Measurements from ENCODE around the gene USP12.
"Not testable (repeated sequence)": the region's sequence is repeated elsewhere in the genome, so short reads cannot be mapped to it uniquely, and the experiment has no call there.

Gene USP12

DNA sequence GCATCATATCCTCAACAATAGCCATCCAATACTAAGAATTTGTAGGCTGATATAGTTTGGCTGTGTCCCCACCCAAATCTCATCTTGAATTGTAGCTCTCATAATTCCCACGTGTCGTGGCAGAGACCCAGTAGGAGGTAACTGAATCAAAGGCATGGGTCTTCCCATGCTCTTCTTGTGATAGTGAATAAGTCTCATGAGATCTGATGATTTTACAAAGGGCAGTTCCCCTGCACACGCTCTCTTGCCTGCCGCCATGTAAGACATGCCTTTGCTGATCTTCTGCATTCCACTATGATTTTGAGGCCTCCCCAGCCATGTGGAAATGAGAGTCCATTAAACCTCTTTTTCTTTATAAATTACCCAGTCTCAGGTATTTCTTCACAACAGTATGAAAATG is 48.2 kb downstream of the USP12 start:
- DNase-seq (ENCODE audit: low read depth in 2 of 2) = not testable (repeated sequence)

DNA sequence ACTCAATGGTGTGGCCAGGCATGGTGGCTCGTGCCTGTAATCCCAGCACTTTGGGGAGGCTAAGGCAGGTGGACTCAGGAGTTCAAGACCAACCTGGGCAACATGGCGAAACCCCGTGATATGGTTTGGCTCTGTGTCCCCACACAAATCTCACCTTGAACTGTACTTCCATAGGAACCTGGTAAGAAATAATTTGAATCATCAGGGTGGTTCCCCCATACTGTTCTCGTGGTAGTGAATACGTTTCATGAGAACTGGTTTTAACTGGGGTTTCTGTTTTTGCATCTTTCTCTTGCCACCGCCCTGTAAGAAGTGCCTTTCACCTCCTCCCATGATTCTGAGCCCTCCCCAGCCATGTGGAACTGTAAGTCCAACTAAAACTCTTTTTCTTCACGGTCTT is 49.6 kb downstream of the USP12 start:
- DNase-seq (ENCODE audit: low read depth in 2 of 2) = no peak

DNA sequence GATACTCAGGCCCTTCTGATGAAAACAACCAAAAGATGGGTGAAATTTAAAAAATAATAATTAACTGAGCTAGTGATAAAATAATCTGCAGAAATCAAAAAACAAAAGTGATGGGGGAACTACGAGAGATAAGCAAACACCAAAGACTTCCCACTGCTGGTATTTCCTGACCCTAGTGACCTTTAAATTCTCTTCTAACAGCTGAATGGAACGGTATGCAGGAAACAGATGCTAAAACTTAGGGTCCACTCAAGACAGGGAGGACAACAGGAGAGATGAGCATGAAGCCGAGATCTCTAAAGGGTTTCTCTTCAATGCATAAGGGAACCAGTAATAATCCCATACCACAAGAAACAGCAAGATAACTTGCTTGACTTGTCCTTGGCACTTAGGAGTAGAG is 50.8 kb downstream of the USP12 start:
- DNase-seq (ENCODE audit: low read depth in 2 of 2) = no peak

DNA sequence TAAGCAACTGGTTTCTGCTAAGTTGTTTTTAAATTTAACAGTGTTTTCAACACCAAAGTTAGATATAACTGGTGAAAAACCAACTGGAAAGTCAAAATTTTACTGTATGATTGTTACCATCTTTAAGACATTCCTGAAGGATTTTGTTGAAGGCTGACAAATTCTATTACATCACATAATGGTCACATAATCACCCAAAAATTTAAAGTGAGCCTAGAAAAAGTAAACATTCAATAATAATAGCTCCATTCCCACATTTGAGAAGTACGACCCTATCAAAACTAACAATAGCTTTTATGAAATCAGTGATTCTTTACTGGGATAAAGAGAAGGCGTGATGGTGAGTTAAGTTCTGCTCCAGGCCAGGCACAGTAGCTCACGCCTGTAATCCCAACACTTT is 51.6 kb downstream of the USP12 start:
- DNase-seq (ENCODE audit: low read depth in 2 of 2) = no peak

DNA sequence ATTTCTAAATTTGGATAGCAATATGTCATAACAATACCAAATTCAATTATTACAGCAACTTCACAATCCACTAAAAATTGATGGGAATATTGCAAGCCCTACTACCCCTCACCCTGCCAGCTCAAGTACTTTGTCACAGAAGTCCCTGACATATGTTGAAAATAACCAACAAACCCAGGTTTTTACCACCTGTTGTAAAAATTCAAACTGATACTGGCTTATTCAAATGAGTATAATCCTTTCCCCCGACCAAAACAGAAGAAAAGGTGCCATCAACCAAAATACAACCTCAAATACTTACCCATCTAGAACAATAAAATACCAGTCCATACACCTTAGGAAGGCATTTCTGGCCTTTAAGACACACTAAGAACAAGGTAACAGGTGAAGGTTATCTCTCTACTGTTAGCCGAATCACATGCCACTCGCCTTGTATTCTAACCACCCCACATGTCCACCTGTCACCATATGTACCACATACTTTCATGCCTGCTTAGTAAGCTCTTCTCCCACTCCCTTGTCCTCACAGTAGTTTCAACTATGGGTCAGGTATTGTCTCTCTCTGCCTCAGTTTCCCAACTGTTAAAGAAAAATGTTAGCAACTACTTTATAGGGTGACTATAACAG is 53.1 kb downstream of the USP12 start:
- no peak for DNase-seq (ENCODE audit: low read depth in 2 of 2)

DNA sequence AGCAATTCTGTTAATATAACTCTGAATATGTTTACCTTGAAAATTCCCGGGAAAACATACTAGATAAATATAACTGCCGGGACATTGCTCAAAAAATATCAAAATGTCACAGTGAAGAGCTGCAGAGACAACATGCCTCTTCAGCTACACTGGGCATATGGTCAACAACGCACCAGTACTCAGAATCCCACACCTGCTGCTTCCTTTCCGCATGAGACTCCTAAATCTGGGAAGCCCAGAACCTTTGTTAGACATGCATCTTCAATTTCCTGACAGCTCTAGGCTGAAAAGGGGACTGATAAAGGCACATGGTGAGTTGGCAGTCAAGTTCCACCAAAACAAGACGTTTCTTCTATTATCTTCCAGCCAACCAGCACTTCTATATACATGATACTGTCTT is 53.7 kb downstream of the USP12 start:
- no peak for DNase-seq (ENCODE audit: low read depth in 2 of 2)

DNA sequence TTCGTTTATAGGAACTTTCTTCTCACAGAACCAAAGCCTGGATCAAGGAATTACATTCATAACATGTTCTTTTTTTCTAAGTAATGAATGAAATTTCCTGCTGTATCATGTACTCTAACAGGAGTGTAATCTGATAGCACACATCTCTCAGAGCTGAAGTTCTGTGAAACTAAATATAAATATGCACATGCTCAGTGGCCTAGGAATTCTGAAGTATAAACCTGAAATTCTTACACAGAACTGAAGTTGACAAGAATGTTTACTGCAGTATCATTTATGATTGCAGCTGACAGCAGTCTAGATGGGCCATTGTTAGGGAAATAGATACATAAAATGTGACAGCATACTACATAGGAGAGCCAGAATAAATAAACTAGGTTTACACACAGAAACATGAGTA is 54.5 kb downstream of the USP12 start:
- no peak for DNase-seq (ENCODE audit: low read depth in 2 of 2)

DNA sequence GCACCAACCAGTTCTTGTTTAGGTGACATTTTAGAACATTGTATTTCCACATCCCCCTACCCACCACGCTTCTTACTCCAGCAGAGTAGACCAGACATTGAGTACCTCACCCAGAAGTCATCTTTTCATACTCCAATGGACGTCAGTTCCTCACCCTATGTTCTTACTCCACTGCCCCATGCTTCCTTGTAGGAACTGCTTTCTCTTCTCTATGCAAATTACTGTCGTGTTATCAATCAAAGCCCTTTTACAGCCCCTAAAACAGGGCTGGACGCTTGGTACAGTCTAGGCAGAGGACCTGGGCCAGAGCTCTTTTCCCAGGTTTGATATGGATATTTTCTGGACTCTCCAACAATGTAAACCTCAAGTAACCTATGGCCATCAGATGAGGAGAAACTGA is 58.2 kb downstream of the USP12 start:
- no peak for DNase-seq (ENCODE audit: low read depth in 2 of 2)

DNA sequence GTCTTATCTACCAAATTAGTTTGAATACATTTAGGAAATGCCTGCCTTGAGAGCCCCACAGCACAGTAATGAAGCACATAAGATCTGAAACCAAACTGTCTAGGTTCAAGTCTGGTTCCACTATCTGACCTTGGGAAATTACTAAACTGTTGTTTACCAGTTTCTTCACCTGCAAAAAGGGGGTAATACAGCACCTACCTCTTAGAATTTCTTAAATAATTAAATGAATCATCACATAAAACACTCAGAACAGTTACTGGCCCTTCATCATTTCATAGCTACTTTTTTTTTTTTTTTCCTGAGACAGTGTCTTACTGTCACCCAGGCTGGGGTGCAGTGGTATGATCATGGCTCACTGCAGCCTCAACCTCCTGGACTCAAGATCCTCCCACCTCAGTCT is 59.6 kb downstream of the USP12 start:
- no peak for DNase-seq (ENCODE audit: low read depth in 2 of 2)

DNA sequence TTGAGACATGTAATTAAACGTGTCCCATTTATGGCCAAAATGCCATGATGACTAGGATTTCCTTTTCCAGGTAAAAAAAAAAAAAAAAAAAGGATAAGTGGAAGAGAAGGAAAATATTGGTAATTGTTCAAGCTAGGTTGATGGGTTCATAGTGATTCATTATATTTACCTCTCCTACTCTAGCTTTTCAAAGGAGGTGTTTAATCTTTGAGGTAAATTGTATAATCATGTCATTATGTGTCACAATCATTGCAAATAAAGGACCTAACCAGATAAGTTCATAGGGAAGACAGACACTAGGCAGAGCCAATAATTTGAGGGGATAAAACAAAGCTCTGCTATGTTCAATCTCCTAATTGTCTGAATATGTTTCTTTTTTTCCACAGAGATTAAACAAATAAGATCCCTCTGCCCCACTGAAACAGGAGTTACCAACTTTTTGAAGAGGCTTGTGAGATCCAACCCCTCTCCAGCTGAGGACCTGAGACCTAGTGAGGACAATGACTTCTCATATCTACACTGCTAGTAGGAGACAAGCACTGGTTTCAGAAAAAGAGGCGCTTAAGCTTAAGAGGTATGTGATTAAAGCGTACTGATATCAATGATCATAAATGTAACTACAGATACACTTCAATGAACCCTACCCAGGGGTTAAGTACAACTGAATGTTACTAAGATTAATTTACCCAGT is 61.4 kb downstream of the USP12 start:
- no peak for DNase-seq (ENCODE audit: low read depth in 2 of 2)

DNA sequence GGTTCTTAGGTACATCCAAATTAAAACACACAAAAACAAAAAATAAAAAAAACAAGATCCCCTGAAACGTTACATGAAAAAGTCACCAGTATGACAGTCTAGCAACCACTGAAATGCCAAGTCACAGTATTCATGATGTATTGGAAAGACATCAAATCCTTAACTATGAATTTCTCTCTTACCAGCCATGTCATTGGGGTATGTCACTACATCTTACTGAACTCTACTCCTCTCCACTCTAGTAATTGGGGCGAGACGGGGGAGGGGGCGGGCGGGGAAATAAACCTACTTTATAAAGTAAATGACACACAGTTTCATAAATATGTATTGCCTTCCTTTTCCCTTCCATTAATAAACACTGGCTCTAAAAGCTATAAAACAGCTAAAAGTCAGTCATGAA is 65.5 kb downstream of the USP12 start:
- no peak for DNase-seq (ENCODE audit: low read depth in 2 of 2)

DNA sequence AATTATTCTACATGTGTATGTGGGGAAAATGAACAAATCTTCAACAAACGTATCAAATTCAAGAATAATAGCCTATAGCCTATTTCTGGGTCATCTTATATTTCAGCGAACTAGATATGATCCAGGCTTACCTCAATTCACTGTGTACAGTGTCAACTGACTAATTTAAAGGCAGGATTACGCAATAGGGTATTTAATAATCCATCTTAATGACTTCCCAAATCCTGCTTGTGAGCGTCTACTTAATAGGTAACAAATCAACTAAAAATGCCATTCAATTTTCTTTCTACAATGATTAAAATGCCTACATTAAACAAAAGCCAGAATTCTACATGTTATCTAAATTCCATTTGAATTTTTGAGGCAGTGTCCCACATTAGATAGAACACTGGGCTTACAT is 67.0 kb downstream of the USP12 start:
- DNase-seq (ENCODE audit: low read depth in 2 of 2) = no peak

DNA sequence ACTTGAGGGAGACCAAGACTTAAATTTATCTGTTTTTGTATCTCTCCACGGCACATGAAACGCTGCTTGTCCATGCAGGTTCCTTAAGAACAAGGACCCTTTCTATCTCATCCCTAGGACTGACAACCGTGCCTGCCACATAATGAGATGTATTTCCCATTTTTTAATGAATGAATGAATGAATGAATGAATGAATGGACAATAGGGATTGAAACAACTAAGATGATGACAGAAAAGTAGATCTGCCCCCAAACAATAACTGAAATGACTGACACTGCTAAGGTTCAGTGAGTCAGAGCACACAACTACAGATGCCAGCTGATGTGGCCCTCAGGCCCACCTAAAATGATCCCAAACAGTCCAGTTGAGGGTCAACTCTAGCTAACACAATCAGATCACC is 69.8 kb downstream of the USP12 start:
- DNase-seq (ENCODE audit: low read depth in 2 of 2) = no peak

DNA sequence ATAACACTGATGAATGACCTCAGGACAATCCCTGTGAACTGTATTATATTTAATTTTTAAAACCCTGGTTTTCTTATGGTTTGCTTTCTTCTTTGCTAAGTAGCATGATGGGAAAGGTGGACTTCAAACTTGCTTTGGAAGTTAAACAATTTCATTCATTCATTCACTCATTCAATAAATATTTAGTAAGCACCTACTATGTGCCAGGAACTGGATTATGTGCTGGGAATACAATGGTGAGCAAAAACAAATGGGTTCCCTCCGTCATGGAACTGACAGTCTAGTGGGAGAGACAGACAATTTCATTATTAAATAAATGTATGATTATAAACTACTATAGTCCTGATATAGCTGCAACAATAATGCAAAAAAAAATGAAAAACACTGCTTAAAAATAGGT is 70.3 kb downstream of the USP12 start:
- DNase-seq (ENCODE audit: low read depth in 2 of 2) = no peak

DNA sequence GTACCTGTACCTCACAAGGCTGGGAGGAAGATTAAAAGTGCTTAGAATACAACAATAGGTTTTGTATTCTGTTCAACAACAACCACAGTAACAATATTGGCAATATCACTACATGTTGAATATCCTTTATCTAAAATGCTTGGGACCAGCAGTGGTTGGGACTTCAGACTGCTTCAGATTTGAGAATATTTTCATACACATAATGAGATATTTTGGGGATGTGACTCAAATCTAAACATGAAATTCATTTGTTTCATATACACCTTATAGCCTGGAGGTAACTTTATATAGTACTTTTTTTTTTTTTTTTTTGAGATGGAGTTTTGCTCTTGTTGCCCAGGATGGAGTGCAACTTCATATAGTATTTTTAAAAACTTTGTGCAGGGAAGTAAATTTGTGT is 73.9 kb downstream of the USP12 start:
- DNase-seq (ENCODE audit: low read depth in 2 of 2) = no peak

DNA sequence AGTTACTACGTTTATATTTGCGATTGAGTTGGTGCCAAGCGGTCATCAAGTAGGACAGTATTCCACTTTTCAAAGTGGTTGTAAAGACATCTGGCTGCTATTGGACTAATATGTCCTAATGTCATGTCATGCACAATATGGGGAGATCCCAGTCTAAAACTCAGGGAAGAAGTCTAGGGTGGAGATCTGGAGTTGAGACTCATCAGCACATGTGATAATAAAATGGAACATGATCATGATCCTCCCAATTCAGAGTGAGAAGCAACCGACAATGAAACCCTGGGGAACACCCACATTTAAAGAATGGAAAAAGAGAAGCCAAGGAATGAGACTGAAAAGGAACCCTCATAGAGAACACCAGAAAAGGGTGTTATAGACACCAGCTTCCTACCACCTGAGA is 80.2 kb downstream of the USP12 start:
- no peak for DNase-seq (ENCODE audit: low read depth in 2 of 2)

DNA sequence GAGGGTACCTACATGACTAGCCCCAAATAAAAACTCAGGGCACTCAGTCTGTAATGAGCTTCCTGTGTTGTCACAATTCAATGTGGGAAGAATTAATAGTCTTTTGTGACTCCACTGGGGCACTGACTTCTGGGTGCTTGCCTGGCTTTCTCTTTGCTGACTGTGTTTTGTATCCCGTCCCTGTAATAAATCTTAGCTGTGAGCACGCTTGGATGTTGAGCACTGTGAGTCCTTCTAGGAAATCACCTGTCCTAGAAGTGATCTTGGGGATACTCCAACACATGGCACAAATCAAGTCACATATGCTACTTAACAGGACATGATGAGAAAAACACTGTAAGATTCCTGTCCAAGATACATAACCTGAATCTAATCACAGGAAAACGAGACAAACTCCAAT is 83.0 kb downstream of the USP12 start:
- DNase-seq (ENCODE audit: low read depth in 2 of 2) = no peak

DNA sequence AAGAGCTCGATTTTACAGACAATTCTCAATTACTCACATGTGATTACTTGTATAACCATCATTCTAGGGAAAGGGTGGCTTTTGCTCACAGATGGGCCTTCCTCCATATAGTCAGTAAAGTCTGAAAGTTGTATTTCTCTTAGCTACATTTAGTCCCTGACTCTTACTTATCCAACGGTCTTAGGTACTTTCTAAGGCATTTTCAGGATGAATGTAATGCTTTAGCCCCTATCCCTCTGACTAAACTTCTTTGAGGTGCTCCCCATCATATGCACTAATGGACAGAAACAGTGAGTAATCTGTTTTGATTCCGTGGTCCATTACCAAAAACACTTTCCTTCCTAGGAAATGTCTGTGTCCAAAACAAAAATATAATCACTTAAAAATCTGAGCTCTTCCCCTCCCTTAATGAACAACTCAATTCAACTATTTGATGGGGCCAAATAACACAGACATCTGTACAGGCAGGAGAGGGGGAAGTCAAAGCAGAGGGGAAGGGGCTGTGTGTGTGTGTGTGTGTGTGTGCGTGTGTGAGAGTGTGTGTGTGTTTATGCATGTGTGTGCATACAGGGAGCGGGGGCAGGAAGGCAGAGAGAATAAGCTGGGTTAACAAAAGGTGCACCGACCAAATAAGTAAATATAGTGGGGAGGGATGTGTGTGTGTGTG is 84.9 kb downstream of the USP12 start:
- no peak for DNase-seq (ENCODE audit: low read depth in 2 of 2)

DNA sequence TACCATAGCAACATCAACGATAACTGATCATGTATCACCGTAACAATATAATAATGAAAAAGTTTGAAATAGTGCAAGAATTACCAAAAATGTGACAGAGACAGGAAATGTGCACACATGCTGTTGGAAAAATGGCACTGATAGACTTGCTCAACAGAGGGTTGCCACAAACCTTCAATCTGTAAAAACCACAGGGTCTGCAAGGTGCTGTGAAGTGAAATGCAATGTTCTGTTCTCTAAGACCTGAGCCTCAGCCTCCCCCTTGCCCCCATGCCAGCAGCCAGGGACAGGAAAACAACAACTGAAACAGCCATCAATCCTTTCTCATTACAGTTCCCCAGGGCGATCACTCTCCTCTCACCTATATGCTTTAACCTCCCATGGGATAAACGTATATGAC is 88.4 kb downstream of the USP12 start:
- DNase-seq (ENCODE audit: low read depth in 2 of 2) = no peak

DNA sequence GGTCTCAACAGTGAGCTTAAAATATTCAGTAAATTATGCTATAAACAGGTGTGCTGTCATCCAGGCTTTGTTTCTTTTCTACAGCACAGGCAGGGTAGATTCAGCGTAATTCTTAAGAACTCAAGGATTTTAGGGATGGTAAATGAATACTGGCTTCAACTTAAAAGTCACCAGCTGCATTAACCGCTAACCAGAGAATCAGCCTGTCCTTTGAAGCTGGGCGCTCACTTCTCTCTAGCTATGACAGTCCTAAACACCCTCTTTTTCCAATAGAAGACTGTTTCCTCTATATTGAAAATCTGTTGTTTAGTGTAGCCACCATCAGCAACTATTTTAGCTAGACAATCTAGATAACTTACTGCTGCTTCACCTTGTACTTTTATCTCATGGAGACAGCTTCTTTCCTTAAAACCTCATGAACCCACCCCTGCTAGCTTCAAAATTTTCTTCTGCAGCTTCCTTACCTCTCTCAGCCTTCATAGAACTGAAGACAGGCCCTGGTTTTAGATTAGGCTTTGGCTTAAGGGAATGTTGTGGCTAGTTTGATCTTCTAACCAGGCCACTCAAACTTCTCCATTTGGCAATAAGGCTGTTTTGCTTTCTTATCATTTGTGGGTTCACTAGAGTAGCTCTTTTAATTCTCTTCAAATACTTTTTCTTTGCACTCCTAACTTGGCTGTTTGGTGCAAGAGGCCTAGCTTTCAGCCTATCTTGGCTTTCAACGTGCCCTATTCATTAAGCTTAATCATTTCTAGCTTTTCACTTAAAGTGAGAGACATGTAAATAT is 89.5 kb downstream of the USP12 start:
- DNase-seq (ENCODE audit: low read depth in 2 of 2) = no peak

DNA sequence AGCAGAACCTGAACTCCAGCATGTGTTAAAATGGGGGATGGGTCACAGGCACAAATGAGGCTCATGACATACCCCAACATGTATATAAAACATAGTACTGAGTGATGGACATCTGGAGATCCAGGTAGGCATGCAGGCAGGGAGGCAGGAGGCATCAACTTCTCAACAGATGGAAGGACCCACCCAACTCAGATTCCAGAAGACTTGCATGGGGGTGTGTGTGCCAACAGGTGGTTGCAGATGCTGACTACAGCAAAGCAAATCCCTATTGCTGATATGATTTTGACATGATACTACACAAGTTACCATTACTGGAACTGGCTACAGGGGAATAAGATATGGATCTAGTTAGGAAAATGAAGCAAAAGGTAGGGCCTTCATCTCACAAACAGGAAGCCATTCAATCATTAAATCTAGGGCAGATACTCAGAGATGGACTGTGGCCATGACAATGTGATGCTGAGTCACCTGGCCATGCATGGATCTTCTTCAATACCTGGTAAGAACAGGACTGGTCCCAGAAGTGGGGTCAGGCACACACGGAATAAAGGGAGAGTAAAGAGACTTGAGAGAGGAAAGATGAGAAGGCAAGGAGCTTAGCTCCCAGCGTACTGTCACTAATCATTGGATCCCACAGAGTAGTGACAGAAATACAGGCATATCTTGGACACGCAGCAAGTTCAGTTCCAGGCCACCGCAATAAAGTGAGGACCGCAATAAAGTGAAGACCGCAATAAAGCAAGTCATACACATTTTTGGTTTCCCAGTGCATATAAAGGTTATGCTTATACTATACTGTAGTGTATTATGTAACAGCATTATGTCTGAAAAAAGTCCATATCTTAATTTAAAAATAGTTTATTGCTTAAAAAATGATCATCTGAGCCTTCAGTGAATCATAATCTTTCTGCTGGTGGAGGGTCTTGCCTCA is 91.3 kb downstream of the USP12 start:
- DNase-seq (ENCODE audit: low read depth in 2 of 2) = no peak

All from stimulated activated CD8-positive, alpha-beta memory T cell treated with anti-CD3 and anti-CD28 coated beads, Interleukin-15, amount 100 ng/mL, for 48 hours (primary cell).